ENCODE measurements around the gene TLR7. TPM values are rescaled to one million over a fixed set of nuclear protein-coding genes. Genes with fewer than 3 reads are reported as not detected.

The TLR7 gene
- total RNA-seq, 1 donor from 2014 or later: not detected

DNA sequence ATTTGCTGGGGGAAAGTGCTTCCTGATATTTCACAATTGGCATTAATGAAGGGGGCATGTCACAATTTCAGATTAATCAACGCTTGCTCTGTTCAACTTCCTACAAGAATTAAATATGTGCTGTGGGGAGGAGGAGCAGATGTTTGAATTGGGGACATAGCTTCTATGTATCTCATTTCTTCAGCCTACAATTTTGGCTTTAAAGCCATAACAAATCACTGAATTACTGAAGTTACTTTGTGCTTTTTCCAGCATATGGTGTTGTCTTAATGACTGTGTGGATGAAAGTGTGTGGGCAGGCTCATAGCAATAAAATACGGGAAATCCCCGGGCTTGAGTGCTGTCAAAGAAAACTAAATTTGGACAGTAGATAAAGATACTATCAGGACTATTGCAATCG lies 813 bp downstream of the TLR7 start:
- Mint-ChIP-seq H3K27ac (ENCODE audit: unreplicated experiment) (no peak overlapping the region), H3K4me1 (ENCODE audit: unreplicated experiment) (no peaks in the 10 kb centered on the region), H3K27me3 (ENCODE audit: unreplicated experiment) (no peaks in the 10 kb centered on the region), H3K4me3 (ENCODE audit: unreplicated experiment) (no peak overlapping the region), H3K9me3 (ENCODE audit: unreplicated experiment) (peaks cover 13% of the 10 kb centered on the region), H3K36me3 (ENCODE audit: unreplicated experiment) (no peaks in the 10 kb centered on the region)
- DNase-seq (ENCODE audit: extremely low spot score, unreplicated experiment): no peak
- TF ChIP-seq, protein P1, sequence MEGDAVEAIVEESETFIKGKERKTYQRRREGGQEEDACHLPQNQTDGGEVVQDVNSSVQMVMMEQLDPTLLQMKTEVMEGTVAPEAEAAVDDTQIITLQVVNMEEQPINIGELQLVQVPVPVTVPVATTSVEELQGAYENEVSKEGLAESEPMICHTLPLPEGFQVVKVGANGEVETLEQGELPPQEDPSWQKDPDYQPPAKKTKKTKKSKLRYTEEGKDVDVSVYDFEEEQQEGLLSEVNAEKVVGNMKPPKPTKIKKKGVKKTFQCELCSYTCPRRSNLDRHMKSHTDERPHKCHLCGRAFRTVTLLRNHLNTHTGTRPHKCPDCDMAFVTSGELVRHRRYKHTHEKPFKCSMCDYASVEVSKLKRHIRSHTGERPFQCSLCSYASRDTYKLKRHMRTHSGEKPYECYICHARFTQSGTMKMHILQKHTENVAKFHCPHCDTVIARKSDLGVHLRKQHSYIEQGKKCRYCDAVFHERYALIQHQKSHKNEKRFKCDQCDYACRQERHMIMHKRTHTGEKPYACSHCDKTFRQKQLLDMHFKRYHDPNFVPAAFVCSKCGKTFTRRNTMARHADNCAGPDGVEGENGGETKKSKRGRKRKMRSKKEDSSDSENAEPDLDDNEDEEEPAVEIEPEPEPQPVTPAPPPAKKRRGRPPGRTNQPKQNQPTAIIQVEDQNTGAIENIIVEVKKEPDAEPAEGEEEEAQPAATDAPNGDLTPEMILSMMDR (IDR thresholded peaks at IDR 0.05): no peak

DNA sequence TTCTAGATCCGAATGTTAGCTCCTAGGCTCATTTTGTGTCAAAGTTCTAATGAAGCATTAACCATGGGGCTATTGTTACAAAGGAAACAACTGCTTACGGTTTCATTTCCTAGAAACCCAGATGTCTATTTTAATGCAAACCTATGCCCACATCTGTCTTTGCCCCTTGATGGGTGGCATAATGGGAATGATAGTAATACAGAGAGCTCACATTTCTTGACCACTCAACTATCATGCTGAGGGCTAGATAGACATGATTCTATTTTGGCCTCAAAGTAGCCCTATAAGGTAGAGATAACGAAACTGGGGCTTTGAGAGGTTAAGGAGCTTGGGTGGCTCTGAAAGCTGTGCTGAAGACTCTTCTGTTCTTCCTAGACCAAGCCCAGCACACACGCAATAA lies 1.9 kb downstream of the TLR7 start:
- no peak for DNase-seq (ENCODE audit: extremely low spot score, unreplicated experiment)
- H3K4me1 Mint-ChIP-seq (ENCODE audit: unreplicated experiment): no peaks in the 10 kb centered on the region
- H3K27me3 Mint-ChIP-seq (ENCODE audit: unreplicated experiment): no peaks in the 10 kb centered on the region
- peaks cover 14% of the 10 kb centered on the region for H3K9me3 Mint-ChIP-seq (ENCODE audit: unreplicated experiment)
- H3K4me3 Mint-ChIP-seq (ENCODE audit: unreplicated experiment): no peak overlapping the region
- no peak overlapping the region for H3K27ac Mint-ChIP-seq (ENCODE audit: unreplicated experiment)
- no peaks in the 10 kb centered on the region for H3K36me3 Mint-ChIP-seq (ENCODE audit: unreplicated experiment)
- TF ChIP-seq, protein P1 (IDR thresholded peaks at IDR 0.05): no peak

DNA sequence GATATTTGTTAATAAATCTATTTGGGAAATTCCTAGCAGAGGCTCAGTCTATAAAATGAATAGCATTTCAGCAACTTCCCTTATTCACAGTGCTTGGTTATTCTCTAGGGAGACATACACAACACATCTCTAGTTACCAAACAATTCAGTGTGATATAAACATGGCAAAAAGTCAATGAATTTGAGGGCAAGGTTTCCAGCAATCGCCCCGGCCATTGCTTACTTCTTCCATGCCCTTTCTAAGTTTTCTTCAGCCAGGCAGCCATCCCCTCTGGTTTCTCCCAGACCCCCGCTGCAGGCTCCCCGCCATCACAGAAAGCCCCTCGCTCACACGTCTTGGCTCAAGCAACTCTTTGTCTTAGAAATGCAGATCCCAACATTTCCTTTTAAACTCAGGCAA lies 4.4 kb downstream of the TLR7 start:
- H3K27ac Mint-ChIP-seq (ENCODE audit: unreplicated experiment): no peak overlapping the region
- no peaks in the 10 kb centered on the region for H3K36me3 Mint-ChIP-seq (ENCODE audit: unreplicated experiment)
- no peak overlapping the region for H3K4me3 Mint-ChIP-seq (ENCODE audit: unreplicated experiment)
- H3K27me3 Mint-ChIP-seq (ENCODE audit: unreplicated experiment): no peaks in the 10 kb centered on the region
- H3K9me3 Mint-ChIP-seq (ENCODE audit: unreplicated experiment): peaks cover 10% of the 10 kb centered on the region
- TF ChIP-seq, protein P1 (IDR thresholded peaks at IDR 0.05): no peak
- DNase-seq (ENCODE audit: extremely low spot score, unreplicated experiment): no peak
- H3K4me1 Mint-ChIP-seq (ENCODE audit: unreplicated experiment): no peaks in the 10 kb centered on the region

DNA sequence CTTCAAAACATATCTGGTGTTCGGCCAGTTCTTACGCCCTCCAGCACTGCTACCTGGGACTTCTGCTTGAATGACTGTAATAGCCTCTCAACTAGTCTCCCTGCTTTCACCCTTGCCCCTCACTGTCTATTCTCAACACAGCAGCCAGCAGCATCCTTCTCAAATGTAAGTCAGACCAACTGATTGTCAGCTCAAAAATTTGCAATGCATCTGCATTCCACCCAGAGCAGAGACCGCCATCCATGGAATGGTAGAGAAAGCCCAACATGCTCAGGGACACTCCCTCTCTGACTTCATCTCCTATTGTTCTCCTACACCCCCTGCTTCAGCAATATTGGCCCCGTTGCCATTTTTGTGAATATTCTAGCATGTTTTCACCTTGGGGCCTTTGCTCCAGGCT lies 5.9 kb downstream of the TLR7 start:
- Mint-ChIP-seq H3K4me3 (ENCODE audit: unreplicated experiment) (no peak overlapping the region), H3K36me3 (ENCODE audit: unreplicated experiment) (no peaks in the 10 kb centered on the region), H3K27me3 (ENCODE audit: unreplicated experiment) (no peaks in the 10 kb centered on the region), H3K4me1 (ENCODE audit: unreplicated experiment) (no peaks in the 10 kb centered on the region), H3K27ac (ENCODE audit: unreplicated experiment) (no peak overlapping the region), H3K9me3 (ENCODE audit: unreplicated experiment) (peaks cover 10% of the 10 kb centered on the region)
- DNase-seq (ENCODE audit: extremely low spot score, unreplicated experiment): no peak
- TF ChIP-seq, protein P1 (IDR thresholded peaks at IDR 0.05): no peak

DNA sequence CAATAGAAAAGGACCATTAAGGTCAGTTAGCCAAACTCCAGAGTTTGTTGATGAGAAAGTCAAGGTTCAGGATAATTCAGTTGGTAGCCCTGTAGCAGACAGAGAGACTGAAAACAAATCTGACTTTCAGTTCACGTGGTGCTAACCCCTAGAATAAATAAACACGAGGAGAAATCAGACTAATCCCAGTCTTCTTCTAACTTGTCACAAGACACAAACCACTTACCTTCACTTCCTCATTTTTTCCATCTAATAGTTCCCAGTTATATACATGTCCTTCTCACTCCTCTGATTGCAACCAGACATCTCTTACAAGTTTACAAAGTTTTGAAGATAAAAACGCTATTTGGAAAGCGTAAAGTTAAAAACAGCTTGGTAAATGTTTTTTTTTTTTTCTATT lies 7.7 kb downstream of the TLR7 start:
- Mint-ChIP-seq H3K36me3 (ENCODE audit: unreplicated experiment) (no peaks in the 10 kb centered on the region), H3K9me3 (ENCODE audit: unreplicated experiment) (peaks cover 5% of the 10 kb centered on the region)

More for the DNA sequence above, 7.7 kb downstream of the TLR7 start:
- no peak overlapping the region for H3K4me3 Mint-ChIP-seq (ENCODE audit: unreplicated experiment)
- no peaks in the 10 kb centered on the region for H3K27me3 Mint-ChIP-seq (ENCODE audit: unreplicated experiment)
- no peak for DNase-seq (ENCODE audit: extremely low spot score, unreplicated experiment)
- TF ChIP-seq, protein P1 (IDR thresholded peaks at IDR 0.05): no peak
- no peak overlapping the region for H3K27ac Mint-ChIP-seq (ENCODE audit: unreplicated experiment)
- H3K4me1 Mint-ChIP-seq (ENCODE audit: unreplicated experiment): no peaks in the 10 kb centered on the region

Data from osteocyte (in vitro differentiated cells).